HG03066 (cell line): ENCODE data around the gene LOXL3.

ENCODE experiments used
- ATAC-seq: cut with Tn5 transposase; IDR thresholded peaks from one replicate; pipeline ENCODE4 v1.9.1; 2021; ENCODE audit warnings: low read depth; ENCODE audit not compliant: unreplicated experiment

LOXL3 gene

DNA sequence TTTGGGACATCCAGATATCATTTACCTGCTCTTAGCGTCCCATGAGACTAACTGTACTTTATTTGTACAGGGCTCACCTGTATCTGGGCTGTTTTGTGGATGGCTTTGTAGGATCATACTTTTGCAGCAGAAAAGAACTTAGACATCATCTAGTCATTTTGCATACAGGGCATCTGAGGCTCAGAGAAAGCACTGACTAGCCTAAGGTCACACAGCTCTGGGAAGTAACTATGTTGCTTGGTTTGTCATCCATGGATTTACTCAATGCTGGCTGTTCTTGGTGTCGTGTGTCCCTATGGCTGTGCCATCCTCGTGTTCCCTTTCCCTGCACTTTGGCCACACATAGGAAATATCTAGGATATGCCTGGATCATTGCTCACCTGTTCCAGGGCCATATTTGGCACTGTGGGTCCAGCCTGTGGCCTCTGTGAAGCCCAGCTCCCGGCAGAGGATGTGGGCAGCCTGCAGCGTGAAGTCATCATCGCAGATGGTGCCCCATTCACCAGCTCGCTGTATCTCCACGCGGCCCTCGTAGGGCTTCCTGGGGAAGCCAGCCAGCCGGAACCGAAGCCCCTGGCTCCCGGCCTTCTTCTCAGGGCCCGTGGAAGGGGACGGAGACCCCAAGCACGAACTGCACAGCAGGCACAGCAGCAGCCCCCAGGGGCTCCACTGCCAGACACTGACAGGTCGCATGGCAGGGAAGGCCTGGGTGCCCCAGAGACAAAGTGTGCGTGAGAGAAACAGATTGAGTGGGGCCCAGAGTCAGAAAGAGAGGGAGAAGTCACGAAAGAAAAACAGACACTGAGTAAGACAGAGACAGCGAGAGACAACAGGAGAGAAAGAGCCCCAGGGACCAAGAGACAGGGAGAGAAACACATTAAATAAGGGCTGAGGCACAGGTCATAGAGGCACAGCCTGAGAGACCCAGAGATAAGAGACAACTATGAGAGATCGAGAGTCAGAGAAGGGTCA, 1.5 kb downstream of the LOXL3 start:
- ATAC-seq: no peak

DNA sequence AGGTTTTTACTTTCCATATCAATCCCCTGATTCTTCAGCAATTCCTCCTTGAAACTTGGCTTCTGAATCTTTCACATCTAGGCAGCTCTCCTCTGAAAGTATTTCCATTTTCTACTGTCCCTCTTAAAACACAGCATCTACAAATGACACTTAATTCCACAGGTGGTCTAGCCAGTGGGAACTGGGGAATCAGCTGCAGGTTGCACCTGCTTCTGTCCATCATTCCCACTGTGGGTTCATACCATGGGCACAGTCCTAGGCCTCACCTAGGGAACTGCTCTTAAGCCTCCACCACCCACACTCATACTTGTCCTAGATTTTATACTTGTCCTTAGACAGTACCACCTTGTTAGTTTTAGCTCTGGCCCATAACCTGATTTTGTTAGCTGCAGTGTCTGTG, 2.2 kb downstream of the LOXL3 start:
- no peak for ATAC-seq

DNA sequence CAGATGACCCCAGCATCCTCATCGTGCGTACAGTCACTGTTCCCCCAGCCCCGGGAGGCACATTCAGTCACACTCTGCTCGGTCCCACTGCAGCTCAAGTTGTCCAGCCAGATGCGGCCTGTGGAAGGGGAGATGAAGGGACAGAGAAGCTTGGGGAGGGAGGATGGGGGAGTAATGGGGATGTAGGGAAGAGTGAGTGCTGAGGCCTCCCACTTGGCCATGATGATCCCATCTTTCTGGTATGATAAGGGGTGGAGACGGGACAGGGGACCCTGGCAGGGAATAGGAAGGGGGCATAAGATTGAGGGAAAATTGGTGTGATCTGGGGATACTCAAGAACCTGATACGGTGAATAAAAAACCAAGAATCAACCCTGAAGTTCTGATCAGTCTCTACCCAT, 3.5 kb downstream of the LOXL3 start:
- no peak for ATAC-seq

DNA sequence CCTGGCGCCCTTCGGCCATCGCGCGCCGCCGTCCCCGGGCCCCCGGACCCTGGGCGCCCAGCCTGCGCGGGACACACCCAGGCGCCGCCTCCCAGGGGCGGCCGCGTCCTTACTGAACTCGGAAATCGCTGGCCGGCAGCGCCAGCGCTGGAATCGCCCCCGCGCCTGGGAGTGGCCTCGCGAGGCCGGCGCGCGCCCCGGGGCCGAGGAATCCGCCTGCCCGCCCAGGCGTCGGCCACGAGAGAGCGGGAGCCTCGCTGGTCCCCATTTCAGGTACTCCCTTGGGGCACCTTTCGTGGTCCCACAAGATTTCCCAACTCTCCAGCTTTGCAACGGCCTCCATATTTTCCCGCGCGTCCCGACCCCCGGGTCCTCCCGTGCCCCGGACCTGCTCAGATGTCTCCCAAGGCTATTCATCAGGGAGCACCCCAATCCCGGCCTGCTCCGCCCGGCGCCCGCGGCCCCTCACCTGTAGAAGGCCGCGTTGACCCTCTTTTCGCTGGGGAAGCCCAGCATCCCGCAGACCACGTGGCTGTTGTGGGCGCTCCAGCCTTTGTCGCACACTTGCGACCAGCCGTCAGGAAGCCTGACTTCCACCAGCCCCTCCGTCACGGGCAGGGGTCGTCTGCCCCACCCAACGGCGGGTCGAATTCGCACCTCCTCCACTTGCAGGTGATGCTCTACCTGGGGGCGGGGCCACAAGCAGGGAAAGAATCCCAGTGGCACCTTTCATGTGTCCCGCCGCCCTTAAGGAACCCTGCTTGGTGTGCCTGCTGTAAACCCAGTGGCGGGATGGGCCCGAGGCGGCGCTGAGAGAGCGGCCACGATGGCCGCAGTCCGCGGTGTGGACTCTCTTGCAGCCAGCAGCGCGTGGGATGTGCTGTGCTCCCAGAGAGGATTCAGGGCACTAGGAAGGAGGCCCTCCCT, 4.6 kb downstream of the LOXL3 start:
- ATAC-seq: peak; percentile 53

DNA sequence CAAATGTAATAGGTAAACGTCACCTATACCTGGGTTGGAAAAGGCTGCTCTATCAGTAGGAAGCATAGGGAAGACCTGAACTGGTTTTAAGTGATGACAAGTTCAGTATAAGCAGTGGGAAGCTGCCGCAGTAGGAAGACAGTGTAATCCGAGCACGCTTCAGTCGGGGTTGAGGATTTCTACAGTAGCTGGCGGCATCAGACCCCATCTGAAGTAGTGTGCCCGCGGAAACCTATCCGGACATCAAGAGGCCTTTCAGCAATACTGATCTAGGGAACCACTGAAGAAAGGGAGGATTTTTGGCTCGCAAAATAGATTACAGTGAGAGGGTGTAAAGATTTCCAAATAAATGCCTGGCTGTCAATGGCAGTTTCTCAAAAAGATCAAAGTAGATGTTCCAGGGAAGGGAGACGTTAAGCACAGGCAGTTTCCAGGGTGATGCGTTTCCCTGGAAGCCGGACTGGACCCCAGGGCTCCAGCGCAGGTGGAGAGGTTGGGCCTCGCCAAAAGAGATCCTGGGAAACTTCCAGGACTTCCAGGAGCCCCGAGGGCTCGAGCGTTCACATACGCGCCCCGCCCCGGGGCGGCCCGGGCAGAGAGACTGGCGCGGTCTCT, 5.3 kb downstream of the LOXL3 start:
- no peak for ATAC-seq

DNA sequence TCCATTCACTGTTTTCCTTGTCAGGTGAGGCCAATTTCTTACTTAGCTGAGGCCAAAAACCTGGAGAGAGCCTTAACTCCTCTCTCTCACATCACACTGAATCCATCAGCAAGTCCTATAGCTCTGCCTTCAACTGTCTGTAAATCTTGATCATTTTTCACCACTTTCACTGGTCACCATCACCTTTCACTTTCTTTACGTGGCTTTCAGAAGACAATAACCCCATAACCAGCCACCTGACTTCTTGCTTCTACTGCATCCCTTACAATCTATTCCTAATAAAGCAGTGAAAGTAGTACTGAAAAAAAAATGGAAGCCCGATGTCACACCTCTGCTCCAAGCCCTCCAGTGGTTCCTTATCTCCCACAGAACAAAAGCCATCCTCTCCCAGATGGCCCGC, 7.7 kb downstream of the LOXL3 start:
- ATAC-seq: no peak

DNA sequence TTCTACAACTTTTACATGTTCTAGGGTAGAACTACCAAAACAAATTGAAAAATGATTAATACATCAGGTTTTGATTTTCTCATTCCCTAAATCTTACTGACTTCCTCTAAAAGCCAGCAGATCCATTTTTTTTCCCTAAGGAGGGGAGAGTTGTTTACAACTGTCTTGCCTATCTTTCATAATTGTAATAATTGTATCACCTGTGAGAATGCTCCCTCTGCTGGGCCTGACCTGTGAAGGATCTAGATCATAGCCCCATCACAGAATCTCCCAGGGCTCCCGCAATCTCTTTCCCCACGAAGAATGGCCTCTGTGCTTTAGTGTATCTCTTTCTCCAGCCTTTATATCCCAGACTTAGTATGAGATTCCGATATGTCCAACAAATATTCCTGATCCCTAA, 9.1 kb downstream of the LOXL3 start:
- no peak for ATAC-seq

DNA sequence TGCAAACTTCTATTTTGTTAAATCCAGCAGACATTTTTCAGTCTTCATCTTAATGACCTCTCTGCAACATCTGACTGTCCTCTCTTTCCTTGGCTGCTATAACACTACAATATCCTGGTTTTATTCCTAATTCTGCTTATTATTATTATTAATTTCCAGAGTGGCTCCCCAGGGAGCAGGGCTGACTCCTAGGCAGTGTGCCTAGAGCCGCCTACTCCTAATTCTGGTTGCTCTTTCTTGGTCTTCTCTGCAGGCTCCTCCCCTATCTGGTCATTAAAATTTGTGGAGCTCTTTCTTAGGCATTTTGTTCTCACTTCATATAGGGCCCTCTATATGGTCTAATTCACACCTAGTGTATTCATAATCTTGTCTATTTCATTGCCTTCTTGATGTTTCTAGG, 10.8 kb downstream of the LOXL3 start:
- ATAC-seq: no peak

DNA sequence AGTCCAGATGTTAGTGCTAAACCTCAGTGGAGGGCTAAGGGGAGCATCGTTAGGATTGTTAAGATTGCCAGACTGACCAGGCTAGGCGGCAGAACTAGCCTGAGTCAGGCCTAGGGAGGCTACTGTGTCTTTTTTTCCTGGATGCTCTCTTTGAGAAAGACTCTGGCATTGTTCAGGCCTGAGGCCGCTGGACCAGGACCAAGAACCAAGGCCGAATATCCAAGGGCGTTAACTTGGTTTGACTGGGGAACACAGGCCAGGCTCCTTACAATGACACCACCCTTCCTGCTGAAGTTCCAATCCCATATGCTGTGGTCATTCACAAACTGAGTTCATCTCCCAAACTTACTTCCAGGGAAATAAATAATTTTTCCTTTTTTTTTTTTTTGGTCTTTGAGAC, 13.5 kb downstream of the LOXL3 start:
- no peak for ATAC-seq

DNA sequence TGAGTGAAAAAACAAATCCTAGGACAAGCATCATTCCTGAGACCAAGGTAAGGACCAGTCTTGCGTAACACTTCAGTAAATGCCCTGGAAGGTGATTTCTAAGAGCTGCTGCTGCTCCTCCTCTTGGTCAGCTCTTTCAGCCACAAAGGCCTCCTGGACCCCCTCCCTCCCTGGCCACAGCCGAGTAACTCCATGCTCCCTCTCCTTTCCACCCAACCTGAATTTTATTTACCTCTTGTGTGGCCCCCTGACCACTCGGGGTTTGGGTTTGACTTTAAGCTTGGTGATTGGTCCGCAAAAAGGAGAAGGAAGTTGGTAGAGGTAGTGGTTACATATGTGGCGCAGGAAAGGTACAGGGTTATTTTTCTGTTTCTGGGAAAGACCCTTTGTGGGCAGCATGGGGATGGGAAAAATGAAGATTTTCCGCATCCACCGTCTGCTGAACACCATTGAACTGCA, 14.8 kb downstream of the LOXL3 start:
- no peak for ATAC-seq

DNA sequence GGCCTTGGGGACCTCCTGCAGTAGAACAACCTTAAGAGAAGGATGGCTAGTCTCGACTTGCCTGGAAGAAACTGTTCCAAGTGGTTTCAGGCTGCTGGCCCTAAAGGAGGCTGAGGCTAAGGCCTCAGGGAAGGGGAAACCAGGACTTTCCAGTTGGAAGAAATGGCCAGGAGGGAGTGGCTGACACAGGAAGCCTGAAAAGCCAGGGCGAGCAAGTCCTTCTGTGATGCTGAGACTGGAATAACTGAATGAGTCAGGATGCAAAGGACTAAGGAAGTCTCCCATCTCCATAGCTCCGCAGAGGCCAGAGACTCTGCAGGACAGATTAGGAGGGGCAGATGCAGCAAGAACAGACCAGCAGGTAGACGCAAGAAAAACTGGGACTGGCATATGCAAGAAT, 16.6 kb downstream of the LOXL3 start:
- no peak for ATAC-seq

DNA sequence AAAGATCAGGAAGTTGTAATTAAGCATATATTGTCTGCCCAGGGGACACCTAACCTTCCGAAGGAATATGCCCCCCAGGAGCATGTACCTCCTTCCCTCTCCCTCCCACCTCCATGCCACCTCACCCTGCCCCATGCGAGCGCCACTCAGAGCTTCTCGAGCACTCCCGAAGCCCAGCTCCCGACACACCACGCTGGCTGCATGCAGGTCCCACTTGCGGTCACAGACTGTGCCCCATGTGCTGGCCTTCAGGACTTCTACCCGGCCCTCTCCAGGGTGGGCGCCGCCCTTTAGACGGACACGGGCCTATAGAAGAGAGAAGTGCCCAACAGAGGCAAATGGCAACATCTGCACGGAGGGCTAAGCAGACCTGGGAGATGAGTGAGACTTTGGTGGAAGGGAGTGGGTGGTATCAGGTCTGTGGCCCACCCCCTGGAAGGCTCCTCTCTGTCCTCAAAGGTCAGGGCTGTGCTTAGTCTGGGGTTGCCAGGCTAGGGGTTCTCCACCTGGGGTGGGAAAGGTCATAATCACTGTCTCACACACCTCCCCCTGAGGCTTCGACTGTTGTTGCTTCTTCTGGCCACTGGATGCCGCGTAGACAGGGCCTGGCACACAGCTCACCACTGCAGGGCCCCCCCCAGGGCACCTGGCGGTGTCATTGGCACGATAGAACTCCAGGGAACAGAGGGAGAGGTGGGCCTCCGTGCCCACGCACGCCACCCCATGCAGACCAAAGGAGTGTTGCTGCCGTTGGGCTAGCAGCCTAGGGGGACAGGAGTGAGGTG, 17.4 kb downstream of the LOXL3 start:
- no peak for ATAC-seq

DNA sequence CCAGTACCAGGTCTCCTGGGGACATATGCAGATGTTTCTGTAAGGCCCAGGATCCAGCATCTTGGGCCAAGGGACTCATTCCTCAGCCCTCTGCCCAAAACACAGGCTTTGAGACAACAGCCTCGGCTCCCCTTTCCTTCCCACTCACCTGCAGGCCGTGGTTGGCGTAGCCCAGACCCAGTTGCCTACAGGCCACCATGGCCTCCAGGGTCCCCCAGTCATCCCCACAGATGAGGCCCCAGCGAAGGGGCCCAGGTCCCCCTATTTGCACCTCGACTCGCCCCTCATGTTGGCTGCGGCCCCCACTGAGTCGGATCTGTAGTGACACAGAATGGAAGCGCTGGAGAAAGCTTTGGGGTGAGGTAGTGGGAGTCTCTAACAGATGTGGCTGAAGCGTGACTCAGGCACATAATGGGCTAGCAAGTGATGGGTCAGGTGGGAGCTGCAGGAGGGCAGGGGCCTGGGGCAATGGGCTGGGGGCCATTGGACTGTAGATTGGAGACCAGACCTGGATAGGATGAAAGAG, 18.2 kb downstream of the LOXL3 start:
- ATAC-seq: no peak

DNA sequence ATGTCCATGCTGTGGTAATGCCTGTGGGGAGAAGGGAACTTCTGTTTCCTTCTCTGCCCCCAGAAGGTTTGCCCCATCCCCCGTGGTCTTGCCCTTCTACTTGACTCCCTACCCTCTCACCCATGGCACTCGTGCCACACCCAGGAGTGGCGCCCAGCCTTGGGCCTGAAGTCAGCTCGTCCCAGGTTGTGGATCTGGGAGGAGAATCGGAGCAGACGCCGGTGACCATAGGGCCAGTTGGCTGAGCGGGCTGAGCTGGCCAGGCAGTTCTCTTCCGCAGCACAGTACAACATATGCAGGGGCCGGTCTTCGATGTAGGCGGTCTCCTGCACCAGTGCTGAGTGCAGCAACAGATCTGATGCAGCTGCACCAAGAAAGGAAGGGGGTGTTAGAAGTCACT, 19.3 kb downstream of the LOXL3 start:
- ATAC-seq: no peak

DNA sequence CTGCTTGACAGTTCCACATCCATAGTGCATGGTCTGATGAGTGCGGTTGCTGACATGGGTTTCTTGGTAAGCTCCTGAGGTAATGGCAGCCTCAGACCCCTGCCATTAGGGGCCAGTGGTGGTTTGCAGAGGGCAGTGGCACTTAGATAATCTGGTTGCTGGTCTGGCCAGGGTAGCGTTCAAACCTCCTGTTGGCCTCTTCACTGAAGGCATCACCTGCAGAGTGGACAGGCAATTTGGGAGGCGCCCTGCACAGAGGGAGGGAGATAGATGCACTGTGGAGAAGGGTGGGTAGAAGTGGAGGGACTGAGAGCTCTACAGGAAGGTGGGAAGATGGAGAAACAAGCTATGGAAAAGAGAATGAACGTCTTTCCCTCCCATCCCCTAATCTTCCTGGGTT, 20.3 kb downstream of the LOXL3 start:
- ATAC-seq: no peak

DNA sequence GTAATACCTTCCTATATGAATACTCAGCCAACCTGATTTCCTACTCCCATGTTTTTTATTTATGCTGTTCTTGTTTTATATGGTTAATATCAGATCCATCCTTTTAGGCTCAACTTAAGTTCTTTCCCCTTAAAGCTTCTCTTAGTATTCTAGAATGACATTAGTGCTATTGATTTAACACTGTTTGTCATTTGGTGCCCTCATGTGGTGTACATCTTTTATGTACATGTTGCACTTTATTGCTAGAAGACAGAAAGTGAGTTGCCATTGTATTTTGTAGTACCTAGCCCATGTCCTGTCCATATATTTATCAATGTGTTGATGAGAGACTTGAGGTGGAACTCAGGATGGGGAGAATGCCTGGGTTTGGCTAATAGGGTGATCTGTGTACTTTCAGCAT, 21.5 kb downstream of the LOXL3 start:
- no peak for ATAC-seq

DNA sequence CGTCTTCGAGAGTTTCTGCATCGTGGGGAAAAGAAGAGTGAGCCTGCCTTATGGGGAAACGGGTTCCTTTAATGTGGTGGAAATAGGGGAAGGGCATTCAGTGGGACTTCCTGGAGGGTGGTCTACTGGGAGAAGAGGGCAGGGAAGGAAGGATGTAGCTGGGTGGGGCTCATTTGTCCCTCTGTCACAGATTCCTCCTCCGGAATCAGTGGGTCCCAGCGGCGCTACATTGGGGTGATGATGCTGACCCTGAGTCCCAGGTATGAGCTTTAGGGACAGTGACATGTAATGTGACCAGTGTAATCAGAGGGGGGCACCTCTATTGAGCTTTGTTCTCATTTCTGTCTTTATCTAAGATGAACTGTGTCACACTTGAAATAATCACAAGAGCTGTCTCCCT, 22.1 kb downstream of the LOXL3 start:
- ATAC-seq: no peak

DNA sequence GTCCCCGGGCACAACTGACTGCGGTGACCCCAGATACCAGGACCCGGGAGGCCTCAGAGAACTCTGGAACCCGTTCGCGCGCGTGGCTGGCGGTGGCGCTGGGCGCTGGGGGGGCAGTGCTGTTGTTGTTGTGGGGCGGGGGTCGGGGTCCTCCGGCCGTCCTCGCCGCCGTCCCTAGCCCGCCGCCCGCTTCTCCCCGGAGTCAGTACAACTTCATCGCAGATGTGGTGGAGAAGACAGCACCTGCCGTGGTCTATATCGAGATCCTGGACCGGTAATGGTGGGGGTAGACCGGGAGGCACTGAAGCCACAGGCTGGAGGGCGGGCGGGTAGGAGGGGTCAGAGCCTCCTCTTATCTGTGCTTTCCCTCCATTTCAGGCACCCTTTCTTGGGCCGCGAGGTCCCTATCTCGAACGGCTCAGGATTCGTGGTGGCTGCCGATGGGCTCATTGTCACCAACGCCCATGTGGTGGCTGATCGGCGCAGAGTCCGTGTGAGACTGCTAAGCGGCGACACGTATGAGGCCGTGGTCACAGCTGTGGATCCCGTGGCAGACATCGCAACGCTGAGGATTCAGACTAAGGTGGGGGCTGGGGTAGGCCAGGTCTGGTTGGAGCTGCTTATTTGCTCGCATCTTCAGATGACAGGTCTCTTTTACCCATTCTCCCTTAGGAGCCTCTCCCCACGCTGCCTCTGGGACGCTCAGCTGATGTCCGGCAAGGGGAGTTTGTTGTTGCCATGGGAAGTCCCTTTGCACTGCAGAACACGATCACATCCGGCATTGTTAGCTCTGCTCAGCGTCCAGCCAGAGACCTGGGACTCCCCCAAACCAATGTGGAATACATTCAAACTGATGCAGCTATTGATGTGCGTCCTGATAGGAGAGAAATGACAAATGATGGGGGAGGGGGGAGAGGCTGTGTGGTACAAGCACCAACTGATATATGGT, 23.2 kb downstream of the LOXL3 start:
- ATAC-seq: peak; percentile 23
